ENCODE measurements around the gene PRR5.

DNA sequence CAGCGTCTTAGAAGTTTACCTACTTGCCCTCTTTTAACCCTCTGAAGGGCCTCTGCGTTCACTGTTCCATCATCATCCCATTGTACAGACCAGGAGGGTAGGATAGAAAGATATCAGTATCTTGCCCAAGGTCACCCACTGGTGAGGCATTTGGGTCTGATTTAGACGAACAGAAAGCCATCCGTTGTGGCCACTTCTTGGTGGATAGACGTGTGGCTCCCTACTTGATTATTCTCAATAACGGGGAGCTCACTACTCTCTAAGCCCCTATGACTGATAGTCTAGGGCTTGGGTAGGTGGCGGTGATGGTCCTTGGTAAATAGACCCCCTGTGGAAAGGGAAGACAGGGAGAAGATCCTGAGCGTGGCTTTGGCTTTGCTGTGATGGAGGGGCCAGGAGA is 28.6 kb upstream of the PRR5 start:
- no peak for TF ChIP-seq SP1 (IDR thresholded peaks at IDR 0.05)
- TF ChIP-seq SP1 (CRISPR knock-in tag; IDR thresholded peaks at IDR 0.05), result no peak
- no peak for TF ChIP-seq MED8 (CRISPR knock-in tag; IDR thresholded peaks at IDR 0.05; ENCODE audit: insufficient replicate concordance)
- TF ChIP-seq MAFK (conservative IDR thresholded peaks at IDR 0.05 in 1 of 2, IDR thresholded peaks at IDR 0.05 in 1 of 2; ENCODE audit: low read length in 2 of 2), result no peak
